ENCODE data around the gene MED29. TPM values are rescaled to one million over a fixed set of nuclear protein-coding genes. Genes with fewer than 3 reads are reported as not detected.

Gene MED29
- total and polyA plus RNA-seq, 10 of the 15 experiments (the other 5 are each of a cell fraction or from before 2014, with no cell fraction given), result 3.2 to 36.6 (median 22.8) TPM

DNA sequence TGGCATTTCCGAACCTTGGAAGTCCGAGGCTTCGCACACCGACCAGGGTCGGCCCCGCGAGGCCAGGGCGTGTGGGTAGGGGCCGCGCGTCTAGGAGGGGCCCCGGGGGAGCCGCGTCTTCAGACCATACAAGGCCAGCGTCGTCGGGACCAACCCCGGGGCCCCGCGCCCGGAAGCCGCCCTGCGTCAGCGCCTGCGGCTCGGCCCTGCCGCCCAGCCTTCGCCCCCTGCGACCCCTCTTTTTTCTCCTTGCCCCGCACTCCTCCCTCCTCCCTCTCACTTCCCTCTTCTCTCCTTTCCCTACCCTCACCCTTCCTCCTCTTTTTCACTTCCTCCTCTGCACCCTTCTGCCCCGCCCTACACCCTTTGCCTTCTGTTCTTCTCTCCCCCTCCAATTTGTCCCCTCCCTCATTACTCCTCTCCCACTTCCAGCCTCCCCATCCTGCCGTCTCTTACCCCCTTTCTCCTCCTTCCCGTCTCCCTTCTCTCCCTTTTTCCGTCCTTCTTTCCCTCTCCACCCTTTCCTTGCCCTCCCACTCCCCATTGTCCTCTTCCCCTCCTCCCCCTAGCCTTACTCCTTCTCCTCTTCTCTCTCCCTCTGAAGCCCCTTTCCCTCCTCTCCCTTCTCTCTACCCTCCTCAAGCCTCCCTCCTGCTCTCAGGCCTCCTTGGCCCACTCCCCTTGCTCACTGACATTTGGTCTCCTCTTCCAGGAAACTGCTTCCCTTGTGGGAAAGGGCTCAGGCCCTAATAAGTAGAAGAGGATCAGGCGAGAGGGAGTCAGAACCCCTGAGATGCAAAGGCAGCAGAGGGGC lies 19.0 kb downstream of the MED29 start (continued):
- no peak; a peak in 1 of 3 replicates for TF ChIP-seq EGR1 (IDR thresholded peaks at IDR 0.05; ENCODE audit: borderline replicate concordance in 1 of 2, low read depth in 2 of 2, low read length in 2 of 2)
- TF ChIP-seq, protein P1, sequence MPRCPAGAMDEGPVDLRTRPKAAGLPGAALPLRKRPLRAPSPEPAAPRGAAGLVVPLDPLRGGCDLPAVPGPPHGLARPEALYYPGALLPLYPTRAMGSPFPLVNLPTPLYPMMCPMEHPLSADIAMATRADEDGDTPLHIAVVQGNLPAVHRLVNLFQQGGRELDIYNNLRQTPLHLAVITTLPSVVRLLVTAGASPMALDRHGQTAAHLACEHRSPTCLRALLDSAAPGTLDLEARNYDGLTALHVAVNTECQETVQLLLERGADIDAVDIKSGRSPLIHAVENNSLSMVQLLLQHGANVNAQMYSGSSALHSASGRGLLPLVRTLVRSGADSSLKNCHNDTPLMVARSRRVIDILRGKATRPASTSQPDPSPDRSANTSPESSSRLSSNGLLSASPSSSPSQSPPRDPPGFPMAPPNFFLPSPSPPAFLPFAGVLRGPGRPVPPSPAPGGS (IDR thresholded peaks at IDR 0.05; ENCODE audit: borderline replicate concordance, insufficient read depth, low read depth, low read length, poor library complexity, severe bottlenecking), result peak; percentile 35
- peak; percentile 71 for TF ChIP-seq MEF2B (IDR thresholded peaks at IDR 0.05; ENCODE audit: partially characterized antibody, poor library complexity, severe bottlenecking)
- TF ChIP-seq, protein P2, sequence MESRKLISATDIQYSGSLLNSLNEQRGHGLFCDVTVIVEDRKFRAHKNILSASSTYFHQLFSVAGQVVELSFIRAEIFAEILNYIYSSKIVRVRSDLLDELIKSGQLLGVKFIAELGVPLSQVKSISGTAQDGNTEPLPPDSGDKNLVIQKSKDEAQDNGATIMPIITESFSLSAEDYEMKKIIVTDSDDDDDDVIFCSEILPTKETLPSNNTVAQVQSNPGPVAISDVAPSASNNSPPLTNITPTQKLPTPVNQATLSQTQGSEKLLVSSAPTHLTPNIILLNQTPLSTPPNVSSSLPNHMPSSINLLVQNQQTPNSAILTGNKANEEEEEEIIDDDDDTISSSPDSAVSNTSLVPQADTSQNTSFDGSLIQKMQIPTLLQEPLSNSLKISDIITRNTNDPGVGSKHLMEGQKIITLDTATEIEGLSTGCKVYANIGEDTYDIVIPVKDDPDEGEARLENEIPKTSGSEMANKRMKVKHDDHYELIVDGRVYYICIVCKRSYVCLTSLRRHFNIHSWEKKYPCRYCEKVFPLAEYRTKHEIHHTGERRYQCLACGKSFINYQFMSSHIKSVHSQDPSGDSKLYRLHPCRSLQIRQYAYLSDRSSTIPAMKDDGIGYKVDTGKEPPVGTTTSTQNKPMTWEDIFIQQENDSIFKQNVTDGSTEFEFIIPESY (IDR thresholded peaks at IDR 0.05), result no peak; the same call in 1 of the 2 replicates
- TF ChIP-seq, protein P3, sequence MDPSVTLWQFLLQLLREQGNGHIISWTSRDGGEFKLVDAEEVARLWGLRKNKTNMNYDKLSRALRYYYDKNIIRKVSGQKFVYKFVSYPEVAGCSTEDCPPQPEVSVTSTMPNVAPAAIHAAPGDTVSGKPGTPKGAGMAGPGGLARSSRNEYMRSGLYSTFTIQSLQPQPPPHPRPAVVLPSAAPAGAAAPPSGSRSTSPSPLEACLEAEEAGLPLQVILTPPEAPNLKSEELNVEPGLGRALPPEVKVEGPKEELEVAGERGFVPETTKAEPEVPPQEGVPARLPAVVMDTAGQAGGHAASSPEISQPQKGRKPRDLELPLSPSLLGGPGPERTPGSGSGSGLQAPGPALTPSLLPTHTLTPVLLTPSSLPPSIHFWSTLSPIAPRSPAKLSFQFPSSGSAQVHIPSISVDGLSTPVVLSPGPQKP (IDR thresholded peaks at IDR 0.05; ENCODE audit: low read depth, low read length), result peak; percentile 87
- TF ChIP-seq IKZF1 (conservative IDR thresholded peaks at IDR 0.05), result peak; percentile 98
- peak; percentile 65 for TF ChIP-seq SP1 (IDR thresholded peaks at IDR 0.05; ENCODE audit: low read depth, low read length)
- TF ChIP-seq, protein P4, sequence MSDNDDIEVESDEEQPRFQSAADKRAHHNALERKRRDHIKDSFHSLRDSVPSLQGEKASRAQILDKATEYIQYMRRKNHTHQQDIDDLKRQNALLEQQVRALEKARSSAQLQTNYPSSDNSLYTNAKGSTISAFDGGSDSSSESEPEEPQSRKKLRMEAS (IDR thresholded peaks at IDR 0.05; ENCODE audit: low read depth, low read length), result 0 out of 2 replicates have a peak, but pooled peaks have one; percentile 8
- peak; percentile 66; the same call in 1 of the 2 replicates for TF ChIP-seq ZNF207 (IDR thresholded peaks at IDR 0.05; ENCODE audit: borderline replicate concordance)
- TF ChIP-seq CHD1 (IDR thresholded peaks at IDR 0.05; ENCODE audit: low read depth, low read length), result no peak; the same call in 1 of the 2 replicates
- peak; percentile 62 to 81 for TF ChIP-seq BHLHE40 (IDR thresholded peaks at IDR 0.05; ENCODE audit: borderline replicate concordance in 1 of 2, low read depth in 2 of 2, low read length in 1 of 2)
- no peak for TF ChIP-seq ESRRA (IDR thresholded peaks at IDR 0.05; ENCODE audit: low read length)
- TF ChIP-seq EED (IDR thresholded peaks at IDR 0.05; ENCODE audit: low read depth), result peak; percentile 92
- 0 out of 2 replicates have a peak, but pooled peaks have one; percentile 14 for TF ChIP-seq TAF1 (IDR thresholded peaks at IDR 0.05; ENCODE audit: borderline replicate concordance, low read depth, low read length)
- no peak for TF ChIP-seq MYB (IDR thresholded peaks at IDR 0.05; ENCODE audit: borderline replicate concordance, low read depth, low read length)
- peak; percentile 23; the same call in 1 of the 2 replicates for TF ChIP-seq HCFC1 (IDR thresholded peaks at IDR 0.05; ENCODE audit: low read length)
- TF ChIP-seq DPF2 (IDR thresholded peaks at IDR 0.05), result peak; percentile 89
- no peak for TF ChIP-seq JUNB (IDR thresholded peaks at IDR 0.05)
- peak; percentile 56; the same call in 1 of the 2 replicates for TF ChIP-seq CREM (IDR thresholded peaks at IDR 0.05; ENCODE audit: low read depth)
- TF ChIP-seq HDAC6 (IDR thresholded peaks at IDR 0.05; ENCODE audit: unreplicated experiment), result peak; percentile 29
- peak; percentile 100 for TF ChIP-seq NBN (IDR thresholded peaks at IDR 0.05)
- TF ChIP-seq NFYB (IDR thresholded peaks at IDR 0.05; ENCODE audit: insufficient read depth, low read depth, low read length), result peak; percentile 42; the same call in 1 of the 2 replicates
- TF ChIP-seq ZNF24 (IDR thresholded peaks at IDR 0.05), result no peak

Measured in GM12878 (cell line).